ENCODE results near the gene FLNC. TPM values are rescaled to one million over a fixed set of nuclear protein-coding genes. Genes with fewer than 3 reads are reported as not detected.

Gene FLNC
- total RNA-seq, 4 donors from 2014 or later, result 21.3 to 234 (median 57.9) TPM

GRCh38 chr7:128794020-128794419 lies 36.2 kb upstream of the FLNC start:
- 48% methylated on average over 3 of the region's 3 CpGs; no CpG with 5 or more reads in 1 of the 2 donors for WGBS, 2 donors (ENCODE audit: low coverage in 1 of 2)
- TF ChIP-seq POLR2A (IDR thresholded peaks at IDR 0.05) (no peak), EP300 (IDR thresholded peaks at IDR 0.05; ENCODE audit: low read depth) (no peak), POLR2AphosphoS5 (IDR thresholded peaks at IDR 0.05) (no peak), CTCF (IDR thresholded peaks at IDR 0.05) (no peak)
- DNase-seq, result no peak

GRCh38 chr7:128794436-128794835 lies 35.8 kb upstream of the FLNC start:
- in situ Hi-C loops (cut with MboI; ENCODE audit: low pct_ligation_motif_present in 1 of 4, low pct_unique_long_range_greater_than_20kb in 1 of 4, low sequenced_read_pairs in 3 of 4), result no loop called here
- intact Hi-C loops (cut with DNase I; ENCODE audit: low total_unique reads), result no loop called here

More at GRCh38 chr7:128794020-128794419, 36.2 kb upstream of the FLNC start:
- no peak overlapping the region for H3K27ac ChIP-seq
- peaks cover 5 to 23% (median 16%) of the 10 kb centered on the region in 4 donors for H3K4me1 ChIP-seq
- H3K9me3 ChIP-seq, result no peaks in the 10 kb centered on the region
- H3K27me3 ChIP-seq, result peaks cover 24% of the 10 kb centered on the region
- in situ Hi-C loops (cut with MboI; ENCODE audit: low pct_ligation_motif_present in 1 of 4, low pct_unique_long_range_greater_than_20kb in 1 of 4, low sequenced_read_pairs in 3 of 4), result no loop called here
- H3K36me3 ChIP-seq, result no peaks in the 10 kb centered on the region
- intact Hi-C loops (cut with DNase I; ENCODE audit: low total_unique reads), result no loop called here
- H3K4me3 ChIP-seq, result no peak overlapping the region

GRCh38 chr7:128795129-128795528 lies 35.1 kb upstream of the FLNC start:
- TF ChIP-seq POLR2A (IDR thresholded peaks at IDR 0.05) (no peak), POLR2AphosphoS5 (IDR thresholded peaks at IDR 0.05) (no peak), EP300 (IDR thresholded peaks at IDR 0.05; ENCODE audit: low read depth) (no peak), CTCF (IDR thresholded peaks at IDR 0.05) (no peak)
- WGBS, 2 donors (ENCODE audit: low coverage in 1 of 2), result 92 to 93% methylated on average over 2 to 4 of the region's 4 CpGs
- Histone ChIP-seq H3K36me3 (no peaks in the 10 kb centered on the region), H3K4me1 (peaks cover 5 to 23% (median 16%) of the 10 kb centered on the region in 4 donors), H3K9me3 (no peaks in the 10 kb centered on the region), H3K4me3 (no peak overlapping the region), H3K27me3 (peaks cover 24% of the 10 kb centered on the region), H3K27ac (no peak overlapping the region)
- in situ Hi-C loops (cut with MboI; ENCODE audit: low pct_ligation_motif_present in 1 of 4, low pct_unique_long_range_greater_than_20kb in 1 of 4, low sequenced_read_pairs in 3 of 4) (no loop called here), intact Hi-C loops (cut with DNase I; ENCODE audit: low total_unique reads) (no loop called here)
- DNase-seq, result no peak

More at GRCh38 chr7:128794436-128794835, 35.8 kb upstream of the FLNC start:
- no peaks in the 10 kb centered on the region for H3K9me3 ChIP-seq
- H3K4me1 ChIP-seq, result peaks cover 5 to 23% (median 16%) of the 10 kb centered on the region in 4 donors
- H3K27me3 ChIP-seq, result peaks cover 24% of the 10 kb centered on the region
- WGBS, 2 donors (ENCODE audit: low coverage in 1 of 2), result 60 to 90% methylated on average over 1 to 8 of the region's 8 CpGs
- no peak overlapping the region for H3K27ac ChIP-seq
- H3K36me3 ChIP-seq, result no peaks in the 10 kb centered on the region
- H3K4me3 ChIP-seq, result no peak overlapping the region
- TF ChIP-seq CTCF (IDR thresholded peaks at IDR 0.05) (no peak), POLR2AphosphoS5 (IDR thresholded peaks at IDR 0.05) (no peak), EP300 (IDR thresholded peaks at IDR 0.05; ENCODE audit: low read depth) (no peak), POLR2A (IDR thresholded peaks at IDR 0.05) (no peak)
- DNase-seq, result no peak

- Histone ChIP-seq H3K27ac (no peak overlapping the region), H3K9me3 (no peaks in the 10 kb centered on the region), H3K36me3 (no peaks in the 10 kb centered on the region), H3K4me3 (no peak overlapping the region), H3K27me3 (peaks cover 14% of the 10 kb centered on the region), H3K4me1 (peaks cover 5 to 21% (median 16%) of the 10 kb centered on the region in 4 donors)
- in situ Hi-C loops (cut with MboI; ENCODE audit: low pct_ligation_motif_present in 1 of 4, low pct_unique_long_range_greater_than_20kb in 1 of 4, low sequenced_read_pairs in 3 of 4) (no loop called here), intact Hi-C loops (cut with DNase I; ENCODE audit: low total_unique reads) (no loop called here)
- no peak for DNase-seq
- WGBS, 2 donors (ENCODE audit: low coverage in 1 of 2), result 76 to 88% methylated on average over 4 to 5 of the region's 5 CpGs
- TF ChIP-seq POLR2AphosphoS5 (IDR thresholded peaks at IDR 0.05) (no peak), CTCF (IDR thresholded peaks at IDR 0.05) (no peak), EP300 (IDR thresholded peaks at IDR 0.05; ENCODE audit: low read depth) (no peak), POLR2A (IDR thresholded peaks at IDR 0.05) (no peak)
These were observed 33.9 kb upstream of the FLNC start for GRCh38 chr7:128796327-128796726.
